K562 (cell line): ENCODE results near the gene SLMAP. TPM values are rescaled to one million over a fixed set of nuclear protein-coding genes. Genes with fewer than 3 reads are reported as not detected.

ENCODE experiments used
- DPF2 ChIP-seq: fragments of 450-650 bp; IDR thresholded peaks from 2 replicates; pipeline ENCODE4 v1.6.1; 2016
- HNRNPH1 ChIP-seq: fragments of 200-400 bp; formaldehyde crosslinking; optimal IDR thresholded peaks from 2 replicates; pipeline ENCODE3; 2017; ENCODE audit warnings: low read depth, mild to moderate bottlenecking, low read length, moderate library complexity
- KLF1 ChIP-seq: fragments of 450-650 bp; IDR thresholded peaks from 2 replicates; pipeline ENCODE4 v1.6.1; 2016; ENCODE audit warnings: missing genetic modification characterization, missing compliant biosample characterization
- MGA ChIP-seq: fragments of 450-650 bp; IDR thresholded peaks from 2 replicates; pipeline ENCODE4 v1.6.1; 2016; ENCODE audit warnings: mild to moderate bottlenecking, moderate library complexity
- NFRKB ChIP-seq: fragments of 450-650 bp; IDR thresholded peaks from 2 replicates; pipeline ENCODE4 v1.6.1; 2016; ENCODE audit warnings: low read depth
- PTTG1 ChIP-seq: fragments of 450-650 bp; IDR thresholded peaks from 2 replicates; pipeline ENCODE4 v1.6.1; 2016; ENCODE audit warnings: low read depth, mild to moderate bottlenecking, missing genetic modification characterization, missing compliant biosample characterization
- RAD21 ChIP-seq, 2 experiments: fragments of 250-450 bp in 1 of 2; fragments of 450-650 bp in 1 of 2; sonication (Bioruptor Pico) in 1 of 2; formaldehyde crosslinking in 1 of 2; IDR thresholded peaks in 1 of 2; conservative IDR thresholded peaks in 1 of 2; 2 replicates each; pipeline versions ENCODE4 v1.4.0 to v1.8.0; 2020 to 2022; ENCODE audit warnings: mild to moderate bottlenecking in 2 of 2, moderate library complexity in 1 of 2
- RBBP5 ChIP-seq: fragments of 200-600 bp; sonication (generic); IDR thresholded peaks from 2 replicates; pipeline ENCODE4 v1.6.1; 2012; ENCODE audit warnings: borderline replicate concordance, mild to moderate bottlenecking, low read length, control low read depth, inconsistent platforms; ENCODE audit not compliant: insufficient read depth, poor library complexity, severe bottlenecking
- RBM25 ChIP-seq: fragments of 200-400 bp; formaldehyde crosslinking; IDR thresholded peaks from 2 replicates; pipeline ENCODE4 v1.6.1; 2018; ENCODE audit warnings: low read length, low read depth, moderate library complexity; ENCODE audit not compliant: severe bottlenecking
- TAF7 ChIP-seq: fragments of 450-650 bp; IDR thresholded peaks from 2 replicates; pipeline ENCODE4 v1.6.1; 2016; ENCODE audit warnings: missing genetic modification characterization, missing compliant biosample characterization
- THRAP3 ChIP-seq: fragments of 450-650 bp; IDR thresholded peaks from 2 replicates; pipeline ENCODE4 v1.6.1; 2016; ENCODE audit warnings: mild to moderate bottlenecking, inconsistent platforms, borderline replicate concordance
- U2AF2 ChIP-seq: fragments of 200-400 bp; formaldehyde crosslinking; optimal IDR thresholded peaks from 2 replicates; pipeline ENCODE3; 2017; ENCODE audit warnings: low read depth, mild to moderate bottlenecking, low read length
- ZBTB7A ChIP-seq: IDR thresholded peaks from 2 replicates; pipeline ENCODE4 v1.6.1; 2011; ENCODE audit warnings: low read depth, mild to moderate bottlenecking, low read length, moderate library complexity, borderline replicate concordance; ENCODE audit not compliant: control insufficient read depth
- ZNF280A ChIP-seq: fragments of 450-650 bp; IDR thresholded peaks from 2 replicates; pipeline ENCODE4 v1.6.1; 2018; ENCODE audit warnings: mild to moderate bottlenecking, low read depth; ENCODE audit not compliant: partially characterized antibody
- ZNF830 ChIP-seq: fragments of 250-450 bp; sonication (Bioruptor Pico); IDR thresholded peaks from 2 replicates; pipeline ENCODE4 v1.5.0; 2021; ENCODE audit warnings: mild to moderate bottlenecking
- polyA plus RNA-seq, 8 experiments: library from polyadenylated mRNA; depleted of rRNA in 4 of 8; stranded (reverse) in 5 of 8; unstranded in 3 of 8; fragments of >200 nt; fragmentation: Nextera tagmentation in 2 of 8; fragmentation: Illumina TruSeq in 1 of 8; extraction: Ambion mirVana in 2 of 8; extraction: Trizol in 1 of 8; gene quantifications; 2 replicates each; pipeline versions ENCODE4 v1.2.1 to v1.2.3, GENCODE V29; 2011 to 2014; ENCODE audit warnings: inconsistent platforms in 1 of 8, missing spikeins in 1 of 8
- total RNA-seq, 7 experiments: library from RNA; depleted of rRNA in 6 of 7; stranded (reverse); fragments of >200 nt in 6 of 7; fragmentation: Illumina TruSeq in 2 of 7; extraction: Trizol in 2 of 7; gene quantifications; 2 replicates each; pipeline versions ENCODE4 v1.2.1 to v1.2.3, GENCODE V29; 2011 to 2021; ENCODE audit warnings: low replicate concordance in 1 of 7

Gene SLMAP
- total and polyA plus RNA-seq, 9 of the 15 experiments (the other 6 are each of a cell fraction or from before 2014, with no cell fraction given): 12.1 to 50.7 (median 28.3) TPM

- TF ChIP-seq MGA (no peak), THRAP3 (no peak), RBBP5 (no peak), RAD21 (CRISPR knock-in tag; conservative IDR thresholded peaks at IDR 0.05 in 1 of 2, IDR thresholded peaks at IDR 0.05 in 1 of 2) (peak; percentile 62 to 76), ZNF280A (no peak), ZBTB7A (no peak), HNRNPH1 (no peak), KLF1 (no peak), NFRKB (no peak), U2AF2 (no peak), TAF7 (no peak), PTTG1 (tag) (no peak), RBM25 (peak; percentile 81), ZNF830 (CRISPR knock-in tag) (no peak), DPF2 (no peak)
Measured at GRCh38 chr3:57961828-57962447, 205.8 kb downstream of the SLMAP start (continued).
